AML-193 (cell line): Measurements from ENCODE around the gene TP73.
A peak's percentile ranks its signal among the peaks of the same experiment; 100 is the strongest.

ENCODE experiments used
- DNase-seq, 2 experiments: peaks; one replicate each; lab custom pipeline; 2025; lab: John Stamatoyannopoulos, UW

The TP73 gene

GRCh38 chr1:3634059-3634800 lies 18.1 kb upstream of the TP73 start:
- no peak for DNase-seq

- DNase-seq: no peak
Observed at GRCh38 chr1:3636080-3636479, 16.2 kb upstream of the TP73 start.

GRCh38 chr1:3636531-3636930 lies 15.8 kb upstream of the TP73 start:
- DNase-seq: no peak

GRCh38 chr1:3638027-3638426 lies 14.3 kb upstream of the TP73 start:
- no peak for DNase-seq

GRCh38 chr1:3638676-3639075 lies 13.6 kb upstream of the TP73 start:
- DNase-seq: no peak

GRCh38 chr1:3639397-3639911 lies 12.9 kb upstream of the TP73 start:
- no peak for DNase-seq

GRCh38 chr1:3640121-3640837 lies 12.0 kb upstream of the TP73 start:
- DNase-seq: no peak

- DNase-seq: no peak
Observed at GRCh38 chr1:3641046-3641760, 11.1 kb upstream of the TP73 start.

GRCh38 chr1:3641816-3642215 lies 10.5 kb upstream of the TP73 start:
- no peak for DNase-seq

GRCh38 chr1:3642919-3643675 lies 9.2 kb upstream of the TP73 start:
- DNase-seq: no peak

- DNase-seq: no peak
Observed at GRCh38 chr1:3644273-3644672, 8.0 kb upstream of the TP73 start.

- no peak for DNase-seq
Observed at GRCh38 chr1:3645247-3645646, 7.1 kb upstream of the TP73 start.

- no peak for DNase-seq
Observed at GRCh38 chr1:3645666-3646355, 6.5 kb upstream of the TP73 start.

GRCh38 chr1:3646596-3646995 lies 5.7 kb upstream of the TP73 start:
- DNase-seq: no peak

- DNase-seq: peak; percentile 83 to 86
Observed at GRCh38 chr1:3649342-3650247, 2.7 kb upstream of the TP73 start, which contains the start of gene WRAP73. Gene WRAP73, minus strand, starts transcription at chr1:3650103. Its CDS starts 104 bp downstream, at chr1:3649999.

GRCh38 chr1:3650248-3651025 lies 1.9 kb upstream of the TP73 start:
- DNase-seq: no peak

- DNase-seq: no peak
Observed at GRCh38 chr1:3651026-3651929, 1.0 kb upstream of the TP73 start.

- no peak for DNase-seq
Observed at GRCh38 chr1:3652548-3653285, 401 bp downstream of the TP73 start.
